HCT116 (cell line): ENCODE measurements around the gene CYTIP.

Experiments
- ATF3 ChIP-seq: IDR thresholded peaks from 2 replicates; pipeline ENCODE4 v1.6.1; 2012
- CBX3 ChIP-seq: IDR thresholded peaks from 2 replicates; pipeline ENCODE4 v1.6.1; 2012; ENCODE audit warnings: low read depth
- CEBPB ChIP-seq: IDR thresholded peaks from 2 replicates; pipeline ENCODE4 v1.6.1; 2012; ENCODE audit warnings: low read depth
- CTCF ChIP-seq, 3 experiments: fragments of 200-600 bp in 1 of 3; sonication (generic) in 1 of 3; IDR thresholded peaks in 2 of 3; conservative IDR thresholded peaks in 1 of 3; 2 replicates each; pipeline ENCODE4 v1.5.1; 2012 to 2017; ENCODE audit warnings: low read depth in 2 of 3, low read length in 2 of 3, antibody characterized with exemption in 1 of 3, borderline replicate concordance in 1 of 3, control low read depth in 1 of 3, mild to moderate bottlenecking in 1 of 3, mixed read lengths in 1 of 3, mixed run types in 1 of 3, moderate library complexity in 1 of 3; ENCODE audit not compliant: insufficient read depth in 1 of 3
- EZH2 ChIP-seq: fragments of 200-600 bp; sonication (generic); IDR thresholded peaks from 2 replicates; pipeline ENCODE4 v1.6.1; 2017; ENCODE audit warnings: antibody characterized with exemption, mixed run types
- EZH2phosphoT487 ChIP-seq: fragments of 200-600 bp; IDR thresholded peaks from 2 replicates; pipeline ENCODE4 v1.6.1; 2018; ENCODE audit warnings: antibody characterized with exemption, borderline replicate concordance
- FOSL1 ChIP-seq: IDR thresholded peaks from 2 replicates; pipeline ENCODE4 v1.6.1; 2012; ENCODE audit warnings: low read depth
- JUND ChIP-seq: IDR thresholded peaks from 2 replicates; pipeline ENCODE4 v1.6.1; 2012
- POLR2A ChIP-seq: IDR thresholded peaks from 2 replicates; pipeline ENCODE4 v1.7.0; 2011; ENCODE audit warnings: borderline replicate concordance; ENCODE audit not compliant: insufficient read depth, insufficient read length; ENCODE audit errors: extremely low read depth
- POLR2AphosphoS5 ChIP-seq: IDR thresholded peaks from 2 replicates; pipeline ENCODE4 v1.6.1; 2011; ENCODE audit warnings: mild to moderate bottlenecking, low read depth, low read length, moderate library complexity
- SIN3A ChIP-seq: IDR thresholded peaks from 2 replicates; pipeline ENCODE4 v1.6.1; 2012; ENCODE audit warnings: low read depth
- SP1 ChIP-seq: IDR thresholded peaks from 2 replicates; pipeline ENCODE4 v1.6.1; 2012; ENCODE audit warnings: low read depth
- ZNF274 ChIP-seq: fragments of 200-500 bp; sonication (Bioruptor generic); IDR thresholded peaks from 2 replicates; pipeline ENCODE4 v1.6.1; 2014; ENCODE audit warnings: mild to moderate bottlenecking, low read depth, low read length, inconsistent platforms
- TF ChIP-seq, protein P1 (sequence below): IDR thresholded peaks from 2 replicates; pipeline ENCODE4 v1.6.1; 2012

DNA sequence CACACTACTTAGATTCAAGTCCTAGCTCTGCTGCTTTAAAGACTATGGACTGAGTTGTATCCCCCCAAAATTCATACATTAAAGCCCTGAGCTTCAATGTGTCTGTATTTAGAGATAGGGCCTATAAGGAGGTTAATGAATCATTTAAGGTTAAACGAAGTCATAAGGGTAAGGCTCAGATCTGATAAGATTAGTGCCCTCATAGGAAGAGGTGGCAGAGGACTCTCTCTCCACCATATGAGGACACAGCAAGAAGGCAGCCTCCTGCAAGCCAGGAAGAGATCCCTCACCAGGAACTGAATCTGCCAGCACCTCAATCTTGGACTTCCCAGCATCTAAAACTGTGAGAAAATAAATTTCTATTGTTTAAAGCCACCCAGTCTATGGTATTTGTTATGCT lies 3.1 kb upstream of the CYTIP start:
- TF ChIP-seq POLR2A (no peak), CTCF (IDR thresholded peaks at IDR 0.05 in 2 of 3, conservative IDR thresholded peaks at IDR 0.05 in 1 of 3; ENCODE audit: borderline replicate concordance in 1 of 3, insufficient read depth in 1 of 3, low read depth in 2 of 3, low read length in 2 of 3) (no peak), POLR2AphosphoS5 (no peak), SIN3A (no peak), EZH2phosphoT487 (no peak), FOSL1 (no peak), JUND (no peak), CEBPB (no peak), SP1 (no peak), CBX3 (no peak), EZH2 (no peak), ATF3 (no peak), ZNF274 (no peak)
- TF ChIP-seq, protein P1, sequence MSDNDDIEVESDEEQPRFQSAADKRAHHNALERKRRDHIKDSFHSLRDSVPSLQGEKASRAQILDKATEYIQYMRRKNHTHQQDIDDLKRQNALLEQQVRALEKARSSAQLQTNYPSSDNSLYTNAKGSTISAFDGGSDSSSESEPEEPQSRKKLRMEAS = no peak
